Stomach (tissue), 9 donors: Measurements from ENCODE around the gene RAB6A. TPM values are rescaled to one million over a fixed set of nuclear protein-coding genes. Genes with fewer than 3 reads are reported as not detected.
"Not testable (repeated sequence)": the region's sequence is repeated elsewhere in the genome, so short reads cannot be mapped to it uniquely, and the experiment has no call there.

Experiments used
- DNase-seq, 2 donors: peaks; one replicate each; pipeline versions ENCODE4 v3.0.0 to v3.0.0-alpha.2; 2013 to 2019
- H3K27ac ChIP-seq, 5 donors: fragments of 200-600 bp in 4 of 5; sonication (generic) in 4 of 5; one replicate each; pipeline ENCODE4 v1.5.1; 2013 to 2019; ENCODE audit warnings: mild to moderate bottlenecking in 1 of 5, moderate library complexity in 1 of 5
- H3K27me3 ChIP-seq, 3 donors: fragments of 200-600 bp; sonication (generic); one replicate each; pipeline ENCODE4 v1.5.1; 2017 to 2019; ENCODE audit warnings: mixed run types in 1 of 3
- H3K36me3 ChIP-seq, 4 donors: fragments of 200-600 bp; sonication (generic); 1 replicate in 3 of 4; 2 replicates in 1 of 4; pipeline ENCODE4 v1.5.1; 2016 to 2019
- H3K4me1 ChIP-seq, 4 donors: fragments of 200-600 bp; sonication (generic); one replicate each; pipeline ENCODE4 v1.5.1; 2016 to 2019
- H3K4me3 ChIP-seq, 4 donors: fragments of 200-600 bp; sonication (generic) in 3 of 4; one replicate each; pipeline ENCODE4 v1.5.1; 2016 to 2019; ENCODE audit warnings: mild to moderate bottlenecking in 1 of 4
- H3K9me3 ChIP-seq, 4 donors: fragments of 200-600 bp; sonication (generic); one replicate each; pipeline ENCODE4 v1.5.1; 2016 to 2019
- CTCF ChIP-seq, 7 experiments: fragments of 450-650 bp in 4 of 7; fragments of 200-600 bp in 3 of 7; sonication (generic) in 3 of 7; IDR thresholded peaks; one replicate each; pipeline ENCODE4 v1.5.1; 2016 to 2019; ENCODE audit warnings: antibody characterized with exemption in 7 of 7, control low read depth in 2 of 7, mild to moderate bottlenecking in 1 of 7
- EP300 ChIP-seq: sonication (generic); formaldehyde crosslinking; IDR thresholded peaks from one replicate; pipeline ENCODE4 v1.6.1; 2017; ENCODE audit warnings: antibody characterized with exemption
- POLR2A ChIP-seq, 4 donors: fragments of 450-650 bp; IDR thresholded peaks; one replicate each; pipeline ENCODE4 v1.6.1; 2016; ENCODE audit warnings: antibody characterized with exemption in 4 of 4, control low read depth in 2 of 4, mild to moderate bottlenecking in 1 of 4, moderate library complexity in 1 of 4
- POLR2AphosphoS5 ChIP-seq, 3 donors: sonication (generic); formaldehyde crosslinking; IDR thresholded peaks; one replicate each; pipeline ENCODE4 v1.6.1; 2016; ENCODE audit warnings: antibody characterized with exemption in 3 of 3
- WGBS, 5 donors: extraction: QIAGEN DNeasy Blood & Tissue Kit in 3 of 5; methylation state at CpG; one replicate each; pipeline versions ENCODE4 v1.1.5 to v1.1.7; 2013 to 2018; 5-methylcytosine and 5-hydroxymethylcytosine counted together
- intact Hi-C: fragments of 100-400 bp; cut with DNase I; formaldehyde crosslinking; loops from one replicate; pipeline ENCODE4 v1.15.1; 2023; ENCODE audit warnings: low total_unique reads
- polyA plus RNA-seq, 3 donors: library from polyadenylated mRNA; stranded (reverse); fragments of 200-250 nt; gene quantifications; one replicate each; pipeline ENCODE4 v1.2.3, GENCODE V29; 2013
- total RNA-seq, 5 donors: library from RNA; depleted of rRNA; stranded (reverse); fragments of >200 nt; gene quantifications; one replicate each; pipeline versions ENCODE4 v1.1.0 to v1.2.3, GENCODE V29; 2014 to 2016
- donor health status: healthy with polysubstance abuse.
- donor health status: Bipolar disorder and iron deficiency.
- donor health status: healthy.

The RAB6A gene
- total and polyA plus RNA-seq, 8 donors = 34.7 to 373 (median 70.8) TPM

GRCh38 chr11:73779084-73779902, 18.4 kb upstream of the RAB6A start:
- Histone ChIP-seq H3K27ac (peak overlapping the region; percentile 92 to 98 (median 95)), H3K36me3 (no peaks in the 10 kb centered on the region), H3K4me1 (peaks cover 4 to 12% (median 8%) of the 10 kb centered on the region in 4 donors), H3K4me3 (peak overlapping the region; percentile 42 to 52 (median 46)), H3K27me3 (no peaks in the 10 kb centered on the region), H3K9me3 (no peaks in the 10 kb centered on the region)
- intact Hi-C loops = no loop called here
- peak; percentile 98 to 99 for DNase-seq
- TF ChIP-seq POLR2AphosphoS5 (IDR thresholded peaks at IDR 0.05) = peak; percentile 90 to 96 (median 96)
- no peak for TF ChIP-seq CTCF (IDR thresholded peaks at IDR 0.05)
- TF ChIP-seq POLR2A (IDR thresholded peaks at IDR 0.05) = no peak
- TF ChIP-seq EP300 = no peak
- WGBS, 5 donors = 0 to 1% (median 1%) methylated on average over 16 to 30 of the region's 30 CpGs

- H3K9me3 ChIP-seq, H3K27ac ChIP-seq, intact Hi-C loops, H3K4me3 ChIP-seq, DNase-seq, H3K4me1 ChIP-seq, H3K27me3 ChIP-seq, H3K36me3 ChIP-seq: not testable (repeated sequence)
- WGBS, 5 donors = 90 to 94% (median 92%) methylated on average over 7 of the region's 7 CpGs
Observed at GRCh38 chr11:73770811-73771210, 9.9 kb upstream of the RAB6A start.

GRCh38 chr11:73766763-73767162, 5.9 kb upstream of the RAB6A start:
- intact Hi-C loops = no loop called here
- DNase-seq = no peak
- WGBS, 5 donors = 62 to 88% (median 78%) methylated on average over 1 of the region's 1 CpG
- Histone ChIP-seq H3K27ac (no peak overlapping the region), H3K36me3 (no peaks in the 10 kb centered on the region), H3K4me3 (no peak overlapping the region), H3K27me3 (peaks cover 0 to 10% (median 0%) of the 10 kb centered on the region in 3 donors), H3K9me3 (no peaks in the 10 kb centered on the region), H3K4me1 (peaks cover 0 to under 1% (median 0%) of the 10 kb centered on the region in 4 donors)
- TF ChIP-seq POLR2AphosphoS5 (IDR thresholded peaks at IDR 0.05) = no peak
- TF ChIP-seq EP300 = no peak
- no peak for TF ChIP-seq CTCF (IDR thresholded peaks at IDR 0.05)
- no peak for TF ChIP-seq POLR2A (IDR thresholded peaks at IDR 0.05)

GRCh38 chr11:73762732-73763131, 1.9 kb upstream of the RAB6A start:
- H3K9me3 ChIP-seq = no peaks in the 10 kb centered on the region
- H3K27ac ChIP-seq = no peak overlapping the region
- no peak overlapping the region for H3K4me3 ChIP-seq
- no peak for DNase-seq
- peaks cover 0 to 4% (median 0%) of the 10 kb centered on the region in 3 donors for H3K27me3 ChIP-seq
- H3K36me3 ChIP-seq = no peaks in the 10 kb centered on the region
- intact Hi-C loops = no loop called here
- TF ChIP-seq CTCF (IDR thresholded peaks at IDR 0.05) (no peak), POLR2A (IDR thresholded peaks at IDR 0.05) (no peak), POLR2AphosphoS5 (IDR thresholded peaks at IDR 0.05) (no peak), EP300 (no peak)
- peaks cover 17 to 26% (median 20%) of the 10 kb centered on the region in 4 donors for H3K4me1 ChIP-seq

GRCh38 chr11:73761403-73761945, 600 bp upstream of the RAB6A start:
- peaks cover 18 to 36% (median 27%) of the 10 kb centered on the region in 4 donors for H3K4me1 ChIP-seq
- TF ChIP-seq POLR2AphosphoS5 (IDR thresholded peaks at IDR 0.05) (peak in 2 of 3 donors; percentile 98), POLR2A (IDR thresholded peaks at IDR 0.05) (no peak)
- DNase-seq = no peak
- intact Hi-C loops = no loop called here
- H3K4me3 ChIP-seq = peak overlapping the region; percentile 40 to 96 (median 90)
- no peaks in the 10 kb centered on the region for H3K9me3 ChIP-seq
- 45 to 49% (median 46%) methylated on average over 15 to 16 of the region's 16 CpGs for WGBS, 5 donors
- H3K27me3 ChIP-seq = no peaks in the 10 kb centered on the region
- peak overlapping the region; percentile 65 to 99 (median 97) for H3K27ac ChIP-seq
- H3K36me3 ChIP-seq = no peaks in the 10 kb centered on the region
